DMS 273 (cell line): ENCODE measurements around the gene NUP153.
"Not testable (repeated sequence)": the region's sequence is repeated elsewhere in the genome, so short reads cannot be mapped to it uniquely, and the experiment has no call there.

Experiments used
- DNase-seq: peaks from one replicate; lab custom pipeline; 2025; ENCODE audit not compliant: unreplicated experiment; lab: John Stamatoyannopoulos, UW

NUP153 gene

DNA sequence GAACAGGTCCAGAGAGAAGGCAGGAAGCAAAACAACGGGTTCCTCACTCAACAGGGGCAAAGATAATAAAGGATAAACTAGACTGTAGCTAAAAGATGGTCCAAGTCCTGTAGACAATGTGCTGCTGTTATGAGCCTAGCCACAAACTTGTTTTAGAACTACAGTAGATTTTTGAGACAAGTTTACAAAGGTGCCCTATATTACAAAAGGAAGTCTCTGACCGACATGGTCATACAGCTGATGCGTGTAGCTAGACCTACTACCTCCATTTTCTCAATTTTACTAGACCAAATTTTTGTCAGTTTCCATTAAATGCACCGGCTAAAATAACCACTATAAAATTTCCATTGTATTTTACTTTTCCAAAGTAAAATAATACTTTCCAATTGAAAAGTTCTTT is 94.7 kb downstream of the NUP153 start:
- no peak for DNase-seq

DNA sequence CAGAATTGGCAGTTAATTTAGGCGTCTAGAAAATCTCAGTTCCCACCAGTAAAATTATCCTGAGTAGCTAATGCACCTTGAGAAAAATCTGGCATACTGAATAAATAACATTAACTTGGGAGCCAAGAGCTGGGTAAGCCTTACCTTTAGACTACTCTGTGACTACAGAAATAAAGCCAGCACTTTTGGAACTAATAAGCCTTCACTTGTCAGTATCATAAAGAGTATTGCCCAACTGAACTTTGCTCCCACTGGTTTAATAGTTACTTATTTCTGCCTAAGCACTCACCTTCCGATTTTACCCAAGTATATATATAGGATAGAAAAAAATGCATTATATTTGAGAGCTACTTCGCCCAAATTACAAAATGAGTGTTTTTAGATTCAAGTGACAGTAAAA is 95.9 kb downstream of the NUP153 start:
- DNase-seq = no peak

- no peak for DNase-seq
Observed at GRCh38 chr6:17606606-17607005, 100.1 kb downstream of the NUP153 start.

GRCh38 chr6:17602888-17603287 is 103.8 kb downstream of the NUP153 start:
- DNase-seq = no peak

- no peak for DNase-seq
Observed at GRCh38 chr6:17601386-17601703, 105.4 kb downstream of the NUP153 start.

DNA sequence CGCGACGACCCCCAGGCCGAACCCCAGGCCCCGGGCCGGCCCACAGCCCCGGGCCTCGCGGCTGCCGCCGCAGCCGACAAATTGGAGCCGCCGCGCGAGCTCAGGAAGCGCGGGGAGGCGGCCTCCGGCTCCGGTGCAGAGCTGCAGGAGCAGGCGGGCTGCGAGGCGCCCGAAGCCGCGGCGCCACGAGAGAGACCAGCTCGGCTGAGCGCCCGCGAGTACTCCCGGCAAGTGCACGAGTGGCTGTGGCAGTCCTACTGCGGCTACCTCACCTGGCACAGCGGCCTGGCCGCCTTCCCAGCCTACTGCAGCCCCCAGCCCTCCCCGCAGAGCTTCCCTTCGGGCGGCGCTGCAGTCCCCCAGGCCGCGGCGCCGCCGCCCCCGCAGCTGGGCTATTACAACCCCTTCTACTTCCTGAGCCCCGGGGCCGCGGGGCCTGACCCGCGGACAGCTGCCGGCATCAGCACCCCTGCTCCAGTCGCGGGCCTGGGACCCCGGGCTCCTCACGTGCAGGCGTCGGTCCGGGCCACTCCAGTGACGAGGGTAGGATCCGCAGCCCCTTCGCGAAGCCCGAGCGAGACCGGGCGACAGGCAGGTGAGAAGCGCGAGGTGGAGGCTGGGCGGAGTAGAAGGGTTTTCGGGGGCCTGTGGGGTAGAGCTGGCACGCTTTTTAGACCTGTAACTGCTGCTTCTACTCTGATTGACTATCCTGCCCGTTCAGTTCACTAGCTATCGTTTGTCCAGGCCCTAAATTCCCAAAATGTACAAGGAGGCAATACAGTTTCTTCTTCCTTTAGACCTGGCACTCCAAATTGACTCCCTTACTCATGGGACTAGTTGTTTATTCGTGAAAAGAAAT is 106.0 kb downstream of the NUP153 start:
- peak; percentile 81 for DNase-seq

DNA sequence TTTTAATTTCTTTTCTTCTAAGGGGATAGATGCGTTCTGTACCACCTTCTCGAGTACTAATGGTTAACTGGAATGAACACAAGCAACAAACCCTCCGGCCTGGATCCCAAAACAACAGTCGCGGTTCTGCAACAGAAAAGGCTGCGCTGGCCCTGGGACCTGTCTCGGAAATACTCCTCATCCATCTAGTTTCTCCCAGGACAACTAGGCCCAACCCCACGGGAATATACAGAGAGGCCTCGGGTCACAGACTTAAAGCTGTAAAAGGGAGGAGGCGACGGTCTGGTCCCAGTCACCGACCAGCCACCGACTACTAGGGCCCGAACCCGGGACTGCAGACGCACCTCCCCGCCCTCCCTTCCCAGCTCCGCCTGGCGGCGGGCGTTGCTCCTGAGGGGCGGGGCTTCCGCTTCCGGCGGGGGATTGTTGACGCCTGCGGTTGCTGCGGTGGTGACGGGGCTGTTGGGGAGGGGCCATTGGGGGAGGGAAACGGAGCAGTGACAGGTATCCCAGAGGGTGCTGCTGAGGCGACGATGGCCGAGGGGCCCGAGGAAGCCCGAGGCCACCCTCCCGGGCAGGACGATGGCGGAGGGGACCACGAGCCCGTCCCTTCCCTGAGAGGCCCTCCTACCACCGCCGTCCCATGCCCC is 106.7 kb downstream of the NUP153 start, which contains the start of gene FAM8A1:
Gene FAM8A1, plus strand, starts transcription at position 426 of the 650 bp plus-strand sequence. Its CDS starts 108 bp downstream, at position 534.
- peak; percentile 98 for DNase-seq

DNA sequence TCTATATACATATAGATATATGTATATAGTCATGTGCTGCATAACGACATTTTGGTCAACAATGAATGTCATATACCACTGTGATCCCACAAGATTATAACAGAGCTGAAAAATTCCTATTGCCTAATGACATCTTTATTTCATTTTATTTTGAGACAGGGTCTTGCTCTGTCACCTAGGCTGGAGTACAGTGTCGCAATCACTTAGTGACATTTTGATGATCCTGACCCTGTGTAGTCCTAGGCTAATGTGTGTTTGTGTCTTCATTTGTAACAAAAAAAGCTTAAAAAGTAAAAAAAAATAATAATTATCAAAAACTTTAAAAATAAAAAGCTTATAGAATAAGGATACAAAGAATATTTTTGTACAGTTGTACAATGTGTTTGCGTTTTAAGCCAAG is 110.6 kb downstream of the NUP153 start:
- no peak for DNase-seq

DNA sequence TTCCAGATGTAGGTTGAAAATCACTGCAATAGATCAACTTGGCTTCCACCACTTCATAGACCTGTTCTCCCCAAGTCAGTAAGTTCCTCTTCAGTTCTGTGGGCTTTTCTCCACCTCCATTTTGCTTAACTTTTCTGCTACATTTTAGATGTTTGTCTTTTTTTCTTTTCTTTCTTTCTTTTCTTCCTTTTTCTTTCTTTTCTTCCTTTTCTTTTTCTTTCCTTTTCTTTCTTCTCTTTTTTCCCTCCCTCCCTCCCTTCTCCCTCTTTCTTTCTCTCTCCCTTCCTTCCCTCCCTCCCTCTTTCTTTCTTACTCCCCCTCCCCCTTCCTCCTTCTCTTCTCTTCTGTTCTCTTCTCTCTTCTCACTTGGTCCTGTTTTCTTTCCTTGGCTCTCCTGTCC is 113.5 kb downstream of the NUP153 start:
- no peak for DNase-seq

DNA sequence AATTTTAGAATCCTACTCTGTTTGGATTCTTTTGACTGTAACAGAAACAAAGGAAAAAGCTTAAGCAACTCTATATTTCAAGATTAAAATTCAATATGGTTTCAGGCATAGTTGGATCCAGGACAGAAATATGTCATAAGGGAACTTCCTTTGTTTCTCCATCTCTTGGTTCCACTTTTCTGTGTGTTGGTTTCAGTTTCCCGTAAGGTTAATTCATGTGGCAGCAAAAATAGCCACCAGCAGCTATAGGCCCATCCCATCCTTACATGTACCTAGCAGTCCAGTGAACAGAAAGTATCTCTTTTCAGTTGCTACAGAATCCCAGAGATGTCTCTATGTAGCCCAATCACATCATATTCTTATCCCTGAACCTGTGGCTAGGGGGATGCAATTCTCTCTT is 115.4 kb downstream of the NUP153 start:
- DNase-seq = no peak

- peak; percentile 88 for DNase-seq
Observed at GRCh38 chr6:17589406-17590096, 117.2 kb downstream of the NUP153 start.

- no peak for DNase-seq
Observed at GRCh38 chr6:17588011-17588410, 118.7 kb downstream of the NUP153 start.

GRCh38 chr6:17586623-17587022 is 120.1 kb downstream of the NUP153 start:
- not testable (repeated sequence) for DNase-seq

DNA sequence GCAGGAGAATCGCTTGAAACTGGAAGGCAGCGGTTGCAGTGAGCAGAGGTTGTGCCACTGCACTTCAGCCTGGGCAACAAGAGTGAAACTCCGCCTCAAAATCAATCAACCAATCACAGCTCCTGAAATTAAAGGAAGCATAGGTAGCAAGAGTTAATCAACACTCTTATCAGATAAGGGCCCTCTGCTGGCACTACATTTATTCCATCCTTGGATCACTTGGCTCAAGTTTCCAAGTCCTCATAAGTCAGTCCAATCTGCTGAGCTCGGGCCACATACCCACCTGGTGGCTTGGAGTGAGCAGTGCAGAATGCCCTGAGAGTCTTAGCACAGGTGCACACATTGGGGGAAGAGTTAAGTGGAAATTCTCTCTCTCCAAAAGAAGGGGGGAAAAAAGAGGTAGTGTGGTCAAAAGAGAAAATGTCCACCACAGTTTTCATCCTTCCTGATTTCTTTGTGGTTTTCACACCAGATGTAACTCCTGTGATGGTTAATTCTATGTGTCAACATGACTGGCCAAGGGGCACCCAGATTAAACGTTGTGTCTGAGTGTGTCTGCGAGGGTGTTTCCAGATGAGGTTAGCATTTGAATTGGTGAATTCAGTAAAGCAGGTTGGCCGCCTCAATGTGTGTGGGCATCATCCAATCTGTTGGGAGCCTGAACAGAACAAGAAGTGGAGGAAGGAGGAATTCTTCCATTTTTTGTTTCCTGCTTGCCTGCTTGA is 120.8 kb downstream of the NUP153 start:
- peak; percentile 72 for DNase-seq

- peak; percentile 84 for DNase-seq
Observed at GRCh38 chr6:17584241-17584803, 122.4 kb downstream of the NUP153 start.

- peak; percentile 41 for DNase-seq
Observed at GRCh38 chr6:17583811-17584210, 122.9 kb downstream of the NUP153 start.

DNA sequence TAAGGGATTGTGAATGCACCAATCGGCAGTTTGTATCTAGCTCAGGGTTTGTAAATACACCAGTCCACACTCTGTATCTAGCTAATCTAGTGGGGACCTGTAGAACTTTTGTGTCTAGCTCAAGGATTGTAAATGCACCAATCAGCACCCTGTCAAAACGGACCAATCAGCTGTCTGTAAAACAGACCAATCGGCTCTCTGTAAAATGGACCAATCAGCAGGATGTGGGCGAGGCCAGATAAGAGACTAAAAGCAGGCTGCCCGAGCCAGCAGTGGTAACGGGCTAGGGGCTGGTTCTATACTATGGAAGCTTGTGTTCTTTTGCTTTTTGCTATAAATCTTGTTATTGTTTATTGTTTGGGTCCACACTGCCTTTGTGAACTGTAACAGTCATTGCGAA is 125.4 kb downstream of the NUP153 start:
- not testable (repeated sequence) for DNase-seq

- no peak for DNase-seq
Observed at GRCh38 chr6:17580518-17581048, 126.1 kb downstream of the NUP153 start.

DNA sequence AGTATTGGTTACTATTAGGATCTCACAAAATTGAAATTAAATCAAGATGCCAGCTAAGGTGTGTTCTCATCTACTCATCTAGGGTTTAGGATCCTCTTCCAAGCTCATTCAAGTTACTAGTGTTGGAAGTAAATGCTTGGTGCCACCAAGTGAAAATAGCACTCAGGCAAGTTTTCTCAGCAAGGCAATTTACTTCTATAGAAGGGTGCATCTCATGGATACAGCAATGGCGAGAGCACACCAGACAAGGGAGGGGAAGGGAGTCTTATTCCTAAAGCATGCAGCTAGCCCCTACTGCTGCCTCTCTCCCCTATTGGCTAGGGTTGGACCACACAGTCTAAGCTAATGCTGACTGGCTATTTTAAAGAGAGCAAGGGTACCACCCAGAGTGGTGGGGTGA is 129.7 kb downstream of the NUP153 start:
- no peak for DNase-seq

DNA sequence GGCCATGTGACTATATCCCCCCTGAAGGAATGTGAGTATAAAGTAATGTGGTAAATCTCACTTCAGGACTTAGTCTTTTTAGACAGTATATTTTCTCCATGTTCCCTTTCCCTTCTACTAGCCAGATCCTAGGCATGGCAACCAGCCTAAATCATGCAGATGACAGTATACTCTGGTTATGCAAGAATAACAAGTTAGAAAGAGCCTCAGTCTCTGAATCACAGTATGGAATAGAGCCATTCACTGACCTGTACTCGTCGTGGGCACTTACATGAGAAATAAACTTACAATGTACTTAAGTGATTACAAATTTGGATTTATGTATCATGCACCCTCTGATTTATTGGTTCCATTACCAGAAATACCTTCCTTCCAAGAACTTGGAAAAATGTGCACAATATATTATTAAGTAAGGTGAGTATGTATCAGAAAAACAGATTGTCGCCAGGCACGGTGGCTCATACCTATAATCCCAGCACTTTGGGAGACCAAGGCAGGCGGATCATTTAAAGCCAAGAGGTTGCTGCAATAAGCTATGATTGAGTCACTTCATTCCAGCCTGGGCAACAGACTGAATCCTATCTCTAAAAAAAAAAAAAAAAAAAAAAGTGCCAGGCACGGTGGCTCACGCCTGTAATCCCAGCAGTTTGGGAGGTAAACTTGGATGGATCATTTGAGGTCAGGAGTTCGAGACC is 131.7 kb downstream of the NUP153 start:
- no peak for DNase-seq
